ENCODE data around the gene SPRING1.

Gene SPRING1

GRCh38 chr12:116739381-116739887 lies 1.6 kb upstream of the SPRING1 start:
- DNase-seq, result no peak

GRCh38 chr12:116736962-116737773 lies 701 bp downstream of the SPRING1 start:
- DNase-seq, result peak in 1 of 3 donors; percentile 16

- DNase-seq, result peak in 2 of 3 donors; percentile 24 to 33
Observed at GRCh38 chr12:116735951-116736599, 1.8 kb downstream of the SPRING1 start.

- no peak for DNase-seq
Observed at GRCh38 chr12:116735084-116735483, 2.8 kb downstream of the SPRING1 start.

GRCh38 chr12:116734156-116734768 lies 3.6 kb downstream of the SPRING1 start:
- no peak for DNase-seq

- no peak for DNase-seq
Observed at GRCh38 chr12:116731801-116732200, 6.1 kb downstream of the SPRING1 start.

- no peak for DNase-seq
Observed at GRCh38 chr12:116727891-116728290, 10.0 kb downstream of the SPRING1 start.

GRCh38 chr12:116727261-116727660 lies 10.6 kb downstream of the SPRING1 start:
- no peak for DNase-seq

- DNase-seq, result no peak
Observed at GRCh38 chr12:116726694-116727093, 11.2 kb downstream of the SPRING1 start.

- DNase-seq, result no peak
Observed at GRCh38 chr12:116722245-116722644, 15.6 kb downstream of the SPRING1 start.

GRCh38 chr12:116719731-116720528 lies 17.9 kb downstream of the SPRING1 start:
- DNase-seq, result no peak

GRCh38 chr12:116718655-116719454 lies 19.0 kb downstream of the SPRING1 start:
- no peak for DNase-seq

GRCh38 chr12:116717466-116718437 lies 20.1 kb downstream of the SPRING1 start:
- no peak for DNase-seq

GRCh38 chr12:116714175-116714574 lies 23.7 kb downstream of the SPRING1 start:
- DNase-seq, result no peak

GRCh38 chr12:116713527-116713926 lies 24.3 kb downstream of the SPRING1 start:
- DNase-seq, result no peak

- DNase-seq, result no peak
Observed at GRCh38 chr12:116712458-116713303, 25.2 kb downstream of the SPRING1 start.

- DNase-seq, result no peak
Observed at GRCh38 chr12:116710370-116711150, 27.3 kb downstream of the SPRING1 start.

- no peak for DNase-seq
Observed at GRCh38 chr12:116709768-116710167, 28.1 kb downstream of the SPRING1 start.
